HG03103 (cell line): ENCODE results near the gene DEGS2.

Source experiments
- ATAC-seq: cut with Tn5 transposase; IDR thresholded peaks from one replicate; pipeline ENCODE4 v1.9.1; 2021; ENCODE audit warnings: low read depth; ENCODE audit not compliant: unreplicated experiment

Gene DEGS2

DNA sequence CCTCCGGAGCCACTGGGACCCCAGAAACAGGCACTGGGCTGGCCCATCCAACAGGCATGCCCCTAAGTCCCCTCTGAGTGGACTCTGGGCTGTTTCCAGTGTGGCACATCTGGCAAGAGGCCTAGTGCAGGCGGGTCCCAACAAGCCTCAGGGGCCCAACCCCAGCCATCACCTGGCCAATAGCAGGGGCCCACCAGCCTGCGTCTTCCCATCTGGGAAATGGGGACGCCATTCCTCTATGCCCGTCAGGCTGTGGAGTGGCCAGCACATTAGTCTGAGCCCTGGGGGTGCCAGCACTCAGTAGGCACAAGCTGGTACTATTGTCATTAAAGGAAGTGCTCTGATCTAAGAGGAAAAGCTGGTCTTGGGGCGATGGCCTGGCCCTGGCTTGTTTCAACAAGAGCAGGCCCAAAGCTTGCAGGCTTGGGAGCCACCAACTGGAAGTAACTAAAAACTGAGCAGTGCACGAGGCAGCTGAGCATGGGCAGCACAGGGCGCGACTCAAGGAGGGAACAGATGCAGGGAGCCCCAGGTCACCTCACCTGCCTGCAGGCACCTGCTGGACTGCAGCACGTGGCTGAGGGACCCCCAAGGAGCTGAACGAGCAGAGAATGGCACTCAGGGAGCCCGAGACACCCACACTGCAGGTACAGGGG, 8.4 kb downstream of the DEGS2 start:
- no peak for ATAC-seq

GRCh38 chr14:100149851-100150611, 9.4 kb downstream of the DEGS2 start:
- ATAC-seq = no peak

GRCh38 chr14:100148837-100149731, 10.4 kb downstream of the DEGS2 start:
- no peak for ATAC-seq

DNA sequence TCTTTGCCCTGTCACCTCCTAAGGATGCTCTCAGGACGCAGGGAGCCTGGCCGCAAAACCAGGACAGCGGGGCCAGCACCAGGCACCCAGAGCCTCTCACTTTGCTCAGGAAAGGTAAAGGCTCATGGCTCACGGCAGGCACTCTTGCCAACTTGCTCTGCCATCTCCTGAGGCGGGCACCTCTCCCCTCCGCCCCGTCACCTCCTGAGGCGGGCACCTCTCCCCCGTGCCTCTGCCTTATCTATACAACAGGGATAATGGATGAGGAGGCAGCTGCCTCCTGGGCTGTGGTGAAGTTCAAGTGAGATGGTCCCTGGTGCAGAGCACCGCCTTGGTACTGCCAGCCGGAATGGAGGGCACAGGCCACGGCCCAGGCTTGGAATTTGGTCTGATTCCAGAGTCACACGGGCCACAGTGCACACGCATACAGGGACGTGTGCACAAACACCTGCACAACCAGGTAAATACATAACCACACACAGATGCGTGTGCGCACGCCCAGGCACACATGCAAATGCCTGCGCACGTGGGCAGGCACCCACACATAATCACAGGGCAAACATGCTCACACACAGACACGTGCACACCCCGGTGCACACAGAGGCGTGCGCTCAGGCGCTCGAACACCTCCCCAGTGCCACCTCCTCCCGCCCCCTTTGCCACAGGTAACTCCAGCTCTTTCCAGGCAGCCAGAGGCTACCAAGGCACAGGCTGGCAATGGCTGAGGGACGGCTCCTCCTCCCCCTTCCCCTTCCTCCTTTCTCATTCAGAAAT, 11.6 kb downstream of the DEGS2 start:
- no peak for ATAC-seq

DNA sequence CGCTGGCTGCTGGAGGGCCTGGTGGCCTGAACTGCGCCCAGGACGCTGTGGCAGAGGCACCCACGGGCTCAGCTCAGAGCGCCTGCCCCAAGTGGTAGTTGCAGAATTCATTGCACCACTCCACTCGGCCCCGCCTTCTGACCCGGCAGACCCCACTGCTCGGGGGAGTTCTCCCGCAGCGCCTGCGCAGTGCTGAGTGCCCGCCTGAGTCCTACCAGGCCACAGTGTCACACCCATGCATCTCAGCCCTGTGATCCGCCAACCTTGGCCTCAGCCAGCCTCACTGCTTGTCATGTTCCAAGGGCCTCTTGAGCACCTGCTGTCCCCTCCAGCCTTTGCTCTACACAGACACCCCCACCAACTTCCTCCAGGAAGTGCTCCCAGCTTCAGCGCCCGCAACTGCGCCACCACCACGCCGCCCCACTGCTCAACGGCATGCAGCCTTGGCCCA, 12.2 kb downstream of the DEGS2 start:
- no peak for ATAC-seq

DNA sequence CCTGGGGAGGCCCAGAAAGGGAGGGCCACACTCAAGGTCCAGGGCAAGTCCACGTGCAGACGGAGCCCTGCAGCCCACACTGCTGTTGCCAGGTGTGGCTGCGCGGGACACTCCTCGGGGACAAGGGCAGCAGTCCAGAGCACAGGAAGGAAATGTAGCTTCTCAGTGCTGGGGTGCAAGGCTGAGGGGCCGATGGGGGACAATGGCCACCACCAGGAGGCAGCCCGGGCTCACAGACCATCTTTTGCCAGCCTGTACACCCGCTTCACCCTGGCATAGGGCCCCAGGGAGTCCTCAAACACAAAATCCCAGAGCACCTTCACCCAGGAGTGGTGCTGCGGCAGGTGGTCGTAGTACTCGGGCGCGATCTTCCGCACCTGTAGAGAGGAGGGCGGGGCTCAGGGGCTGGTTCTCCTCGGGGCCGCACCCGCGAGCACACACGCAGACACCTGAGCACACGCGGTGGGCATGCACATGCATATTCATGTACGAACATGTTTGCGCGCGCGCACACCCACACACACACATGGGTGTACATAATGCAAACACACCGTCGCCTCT, 12.8 kb downstream of the DEGS2 start:
- no peak for ATAC-seq

DNA sequence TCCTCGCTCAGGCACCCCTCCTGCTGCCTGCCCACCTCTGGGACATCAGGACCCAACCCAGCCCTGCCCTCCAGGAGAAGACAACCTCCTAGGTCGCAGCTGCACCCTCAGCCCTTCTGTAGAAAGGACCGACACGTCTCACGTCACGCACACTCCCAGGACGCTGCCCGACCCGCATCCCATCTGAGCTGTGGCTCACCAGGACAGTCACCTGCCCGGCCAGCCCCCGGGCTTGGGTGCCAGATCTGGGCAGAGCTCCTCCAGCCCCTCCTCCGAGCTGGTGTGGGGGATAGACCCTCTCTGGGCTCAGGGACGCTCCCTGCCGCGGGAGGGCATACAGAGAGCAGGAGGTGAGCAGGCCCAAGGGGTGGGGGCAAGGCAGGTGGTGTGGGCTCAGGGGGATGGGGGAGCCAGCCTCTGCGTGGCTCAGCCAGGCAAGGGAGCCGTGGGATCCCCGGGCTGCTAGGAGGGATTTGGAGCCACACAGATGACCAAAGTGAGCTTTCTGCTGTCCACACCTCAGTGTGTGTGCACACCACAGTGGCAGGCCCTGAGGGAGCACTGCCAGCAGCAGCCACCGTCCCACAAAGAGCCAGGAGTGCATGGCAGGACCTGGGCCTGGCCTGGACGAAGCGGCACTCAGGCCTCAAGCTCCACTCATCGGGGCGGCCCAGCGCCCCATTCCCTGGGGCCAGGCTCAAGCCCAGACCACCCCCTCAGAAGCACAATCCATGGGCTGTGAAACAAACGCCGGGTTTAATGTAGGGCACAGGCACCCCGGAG, 13.6 kb downstream of the DEGS2 start:
- no peak for ATAC-seq

DNA sequence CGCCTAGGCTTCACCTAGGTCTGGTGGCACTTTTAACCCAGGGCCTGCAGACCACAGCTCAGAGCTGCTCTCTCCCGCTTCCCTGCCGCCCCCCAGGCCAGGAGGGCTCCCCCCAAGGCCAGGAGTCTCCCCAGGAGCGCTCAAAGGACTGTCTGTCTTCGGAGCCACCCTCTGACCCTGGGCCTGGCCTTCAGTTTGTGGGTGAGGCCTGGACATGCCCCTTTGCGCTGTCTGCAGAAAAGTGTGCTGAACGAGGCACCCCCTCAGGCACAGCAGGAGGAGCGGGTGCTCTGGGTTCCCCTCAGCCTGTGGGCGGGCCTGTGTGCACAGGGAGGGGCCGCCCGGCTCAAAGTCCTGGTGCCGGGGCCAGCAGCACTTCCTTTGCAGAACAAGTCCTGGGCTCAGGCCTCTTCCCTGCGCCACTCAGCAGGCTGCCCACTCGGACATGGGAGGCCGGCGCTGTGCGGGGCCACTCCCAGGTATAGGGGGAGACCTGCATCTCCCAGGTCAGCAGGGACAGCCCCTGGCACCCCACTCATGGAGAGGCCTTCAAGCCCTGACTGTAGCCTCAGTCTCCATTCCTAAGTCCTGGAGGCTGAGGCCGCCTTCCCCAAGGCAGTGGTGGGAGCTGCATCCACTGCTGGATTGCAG, 14.3 kb downstream of the DEGS2 start:
- ATAC-seq = no peak

DNA sequence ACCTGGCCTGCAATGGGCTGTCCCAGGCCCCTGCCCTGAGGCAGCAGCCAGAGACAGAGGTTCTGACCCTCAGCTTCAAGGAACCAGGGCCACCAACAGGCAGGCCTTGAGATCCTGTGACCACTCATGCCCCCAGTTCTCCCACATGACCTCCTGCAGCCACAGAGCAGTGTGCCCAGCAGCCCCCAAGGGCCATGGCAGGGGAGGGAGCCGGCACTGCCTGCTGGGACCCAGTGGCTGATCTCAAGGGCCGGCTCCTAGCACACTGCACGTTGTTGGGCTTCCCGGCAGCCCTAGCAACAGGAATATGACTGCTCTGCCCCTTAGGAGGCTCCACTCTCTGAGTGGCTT, 14.8 kb downstream of the DEGS2 start:
- no peak for ATAC-seq

DNA sequence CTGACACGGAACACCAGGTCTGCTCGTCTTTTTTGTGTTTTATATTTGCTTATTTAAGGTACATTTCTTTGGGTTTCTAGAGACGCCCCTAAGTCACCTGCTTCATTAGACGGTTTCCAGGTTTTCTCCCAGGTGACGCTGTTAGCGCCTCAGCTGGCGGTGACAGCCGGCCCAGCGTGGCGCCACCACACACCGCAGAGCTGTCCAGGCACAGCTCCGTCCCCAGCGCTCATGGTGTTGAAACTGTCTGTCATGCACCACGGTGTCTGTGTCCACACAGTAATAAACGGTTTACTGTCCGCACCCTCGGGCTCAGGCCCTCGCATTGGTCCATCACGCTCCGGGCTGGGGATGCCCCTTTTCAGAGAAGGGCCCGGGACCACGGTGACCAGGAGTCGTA, 15.5 kb downstream of the DEGS2 start:
- ATAC-seq = no peak

GRCh38 chr14:100143523-100143922, 15.9 kb downstream of the DEGS2 start:
- ATAC-seq = no peak

- no peak for ATAC-seq
These were observed 17.1 kb downstream of the DEGS2 start for GRCh38 chr14:100142073-100143040.

DNA sequence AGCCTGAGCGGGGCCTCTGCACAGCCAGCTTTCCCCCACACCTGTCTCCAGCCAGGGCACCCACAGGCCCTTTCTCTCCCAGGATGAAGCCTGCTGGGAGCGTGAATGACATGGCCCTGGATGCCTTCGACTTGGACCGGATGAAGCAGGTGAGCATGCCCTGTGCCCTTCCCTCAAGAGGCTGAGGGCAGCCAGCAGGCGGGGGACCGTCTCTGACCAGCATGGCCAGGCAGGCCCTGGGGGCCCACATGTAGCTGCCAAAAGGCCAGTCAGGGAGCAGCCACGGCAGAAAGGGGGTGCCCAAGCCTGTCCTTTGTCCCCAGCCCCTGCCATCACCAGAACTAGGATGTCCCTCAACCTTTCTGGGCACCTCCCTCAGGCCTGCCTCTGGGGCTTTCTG, 18.3 kb downstream of the DEGS2 start:
- ATAC-seq = no peak

GRCh38 chr14:100140452-100141078, 18.9 kb downstream of the DEGS2 start:
- no peak for ATAC-seq

- ATAC-seq = no peak
These were observed 20.5 kb downstream of the DEGS2 start for GRCh38 chr14:100138955-100139354.

DNA sequence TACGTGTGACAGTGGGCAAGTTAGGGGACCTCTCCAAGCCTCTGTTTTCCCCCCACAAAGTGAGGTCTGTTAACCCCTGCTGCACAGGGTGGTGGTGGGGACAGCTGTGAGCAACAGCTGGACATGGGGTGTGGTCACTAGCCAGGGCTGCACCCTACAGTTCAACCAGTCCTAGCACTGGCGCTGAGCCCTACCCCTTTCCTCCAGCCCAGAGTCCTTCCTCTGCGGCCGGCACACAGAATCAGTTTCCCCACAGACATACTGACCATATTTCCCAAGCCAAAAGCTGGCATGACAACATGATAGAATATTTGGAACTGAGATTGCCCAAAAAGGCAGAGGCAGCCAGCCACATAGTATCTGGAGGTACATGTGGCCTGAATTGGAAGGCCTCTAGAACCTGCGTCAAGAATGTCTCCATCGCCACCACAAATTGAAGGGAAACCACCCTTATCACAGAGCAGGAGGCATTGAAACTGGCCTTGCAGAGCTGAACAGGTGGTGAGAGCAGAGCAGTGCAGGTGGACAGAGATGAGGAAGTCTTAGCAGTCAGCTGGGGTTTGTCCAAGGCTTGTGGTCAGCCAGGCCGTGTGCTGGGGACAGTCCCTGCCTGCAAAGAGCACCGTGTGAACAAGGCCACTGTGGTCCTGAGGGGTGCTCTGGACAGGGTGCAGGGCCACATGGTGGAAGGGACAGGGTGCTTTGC, 21.2 kb downstream of the DEGS2 start:
- no peak for ATAC-seq

DNA sequence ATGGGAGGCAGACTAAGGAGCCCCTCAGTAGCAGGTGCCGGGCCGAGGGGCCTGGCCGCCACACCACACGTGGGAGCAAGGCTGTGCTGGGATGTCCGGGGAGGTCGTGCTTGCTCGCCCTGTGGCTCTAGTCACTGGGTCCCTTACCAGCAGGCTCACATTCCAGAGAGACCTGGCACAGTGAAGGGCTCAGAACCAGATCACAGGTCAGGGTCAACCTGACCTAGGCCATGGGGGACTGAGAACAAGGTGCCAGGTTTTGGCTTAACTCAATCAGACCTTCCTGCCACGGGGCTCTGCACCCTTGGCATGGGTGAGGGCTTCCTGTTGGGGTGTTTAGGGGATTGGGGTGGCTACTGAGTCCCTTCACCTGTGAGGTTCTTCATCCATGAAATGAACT, 22.3 kb downstream of the DEGS2 start:
- ATAC-seq = no peak
